HG02981 (cell line): ENCODE measurements around the gene UHRF1.
"Not testable (repeated sequence)": the region's sequence is repeated elsewhere in the genome, so short reads cannot be mapped to it uniquely, and the experiment has no call there.

ENCODE experiments used
- ATAC-seq: cut with Tn5 transposase; IDR thresholded peaks from one replicate; pipeline ENCODE4 v1.9.1; 2021; ENCODE audit warnings: mild to moderate bottlenecking, moderate library complexity; ENCODE audit not compliant: unreplicated experiment

The UHRF1 gene

DNA sequence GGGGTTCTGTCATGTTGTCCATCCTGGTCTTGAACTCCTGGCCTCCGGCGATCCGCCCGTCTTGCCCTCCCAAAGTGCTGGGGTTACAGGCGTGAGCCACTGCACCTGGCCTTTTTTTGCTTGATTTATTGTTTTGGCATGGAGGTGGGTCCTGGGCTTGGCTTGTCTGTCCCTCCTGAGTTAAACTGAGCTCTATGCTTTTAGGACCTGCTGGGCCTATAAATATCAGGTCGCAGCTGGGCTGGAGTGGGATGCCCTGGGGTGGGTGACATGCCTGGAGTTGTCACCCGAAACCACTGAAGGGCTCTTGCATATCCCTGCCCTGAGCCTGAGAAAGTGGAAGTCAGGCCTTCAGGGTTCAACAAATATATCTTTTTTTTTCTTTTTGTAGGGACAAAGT, 12.2 kb upstream of the UHRF1 start:
- no peak for ATAC-seq

DNA sequence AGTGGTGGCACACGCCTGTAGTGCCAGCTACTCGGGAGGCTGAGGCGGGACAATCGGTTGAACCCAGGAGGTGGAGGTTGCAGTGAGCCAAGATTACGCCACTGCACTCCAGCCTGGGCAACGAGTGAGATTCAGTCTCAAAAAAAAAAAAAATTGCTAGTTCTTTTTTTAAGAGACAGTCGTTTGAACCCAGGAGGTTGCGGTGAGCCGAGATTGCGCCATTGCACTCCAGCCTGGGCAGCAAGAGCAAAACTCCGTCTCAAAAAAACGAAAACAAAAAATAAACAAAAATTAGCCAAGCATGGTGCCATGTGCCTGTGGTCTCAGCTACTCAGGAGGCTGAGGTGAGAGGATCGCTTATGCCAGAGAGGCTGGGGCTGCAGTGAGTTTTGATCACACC, 8.4 kb upstream of the UHRF1 start:
- ATAC-seq: not testable (repeated sequence)

DNA sequence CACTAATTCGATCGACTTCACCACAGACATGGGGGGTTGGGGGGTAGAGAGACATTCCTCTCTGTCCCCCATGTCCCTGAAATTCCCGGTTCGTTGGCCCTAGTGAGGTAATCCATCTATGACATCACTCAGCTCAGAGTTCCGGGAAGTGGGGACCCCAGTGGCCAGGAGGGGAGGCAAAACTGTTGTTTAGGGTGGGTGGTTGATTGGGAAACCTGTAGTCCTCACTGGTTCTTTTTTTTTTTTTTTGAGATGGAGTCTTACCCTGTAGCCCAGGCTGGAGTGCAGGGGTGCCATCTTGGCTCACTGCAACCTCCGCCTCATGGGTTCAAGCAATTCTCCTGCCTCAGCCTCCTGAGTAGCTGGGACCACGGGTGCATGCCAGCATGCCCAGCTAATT, 6.5 kb upstream of the UHRF1 start, which contains the start of gene ARRDC5:
Gene ARRDC5, minus strand, starts transcription at position 101 of the 400 bp plus-strand sequence. Its CDS starts 71 bp downstream, at position 30.
- ATAC-seq: no peak

DNA sequence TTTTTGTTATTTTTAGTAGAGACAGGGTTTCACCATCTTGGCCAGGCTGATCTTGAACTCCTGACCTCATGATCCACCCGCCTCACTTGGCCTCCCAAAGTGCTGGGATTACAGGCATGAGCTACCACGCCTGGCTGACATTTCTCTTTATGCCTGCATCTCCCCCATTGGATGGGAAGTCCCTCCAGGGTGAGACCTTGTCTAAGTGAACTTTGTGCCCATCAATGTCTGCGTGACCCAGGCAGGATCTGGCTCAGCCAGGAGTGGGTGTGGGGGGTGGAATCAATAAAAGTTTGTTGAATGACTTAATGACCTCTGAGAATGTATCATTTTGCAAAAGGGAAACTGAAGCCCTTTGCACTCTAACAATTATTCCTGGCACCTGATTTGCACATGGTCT, 4.8 kb upstream of the UHRF1 start:
- ATAC-seq: no peak

DNA sequence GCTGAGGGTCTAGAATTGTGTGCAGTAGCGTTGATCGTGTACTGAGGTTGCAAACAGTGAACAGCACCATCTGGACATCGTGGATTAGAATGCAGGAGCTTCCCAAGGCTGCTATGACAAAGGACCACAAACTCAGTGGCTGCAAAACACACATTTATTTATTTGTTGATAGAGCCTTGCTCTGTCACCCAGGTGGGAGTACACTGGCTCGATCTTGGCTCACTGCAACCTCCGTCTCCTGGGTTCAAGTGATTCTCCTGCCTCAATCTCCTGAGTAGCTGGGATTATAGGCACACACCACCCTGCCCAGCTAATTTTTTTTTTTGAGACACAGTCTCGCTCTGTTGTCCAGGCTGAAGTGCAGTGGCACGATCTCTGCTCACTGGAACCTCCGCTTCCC, 2.3 kb upstream of the UHRF1 start:
- no peak for ATAC-seq

DNA sequence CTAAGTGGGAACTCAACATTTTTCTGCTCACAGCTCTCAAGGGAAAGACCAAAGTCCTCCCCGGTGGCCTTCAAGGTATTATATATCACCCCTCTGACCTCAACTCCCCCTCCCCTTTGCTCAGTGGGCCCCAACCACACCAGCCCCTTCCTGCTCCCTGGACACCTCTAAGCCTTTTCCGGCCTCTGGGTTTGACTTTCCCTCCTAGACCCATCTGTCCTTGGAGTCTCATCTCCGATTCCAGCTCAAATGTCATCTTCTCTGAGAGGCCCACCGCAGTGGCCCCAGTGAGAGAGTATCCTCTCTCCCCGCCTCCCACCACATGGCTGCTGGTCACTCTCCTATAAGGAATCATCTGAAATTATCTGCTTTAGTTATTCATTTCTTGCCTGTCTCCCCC, 941 bp upstream of the UHRF1 start:
- no peak for ATAC-seq

DNA sequence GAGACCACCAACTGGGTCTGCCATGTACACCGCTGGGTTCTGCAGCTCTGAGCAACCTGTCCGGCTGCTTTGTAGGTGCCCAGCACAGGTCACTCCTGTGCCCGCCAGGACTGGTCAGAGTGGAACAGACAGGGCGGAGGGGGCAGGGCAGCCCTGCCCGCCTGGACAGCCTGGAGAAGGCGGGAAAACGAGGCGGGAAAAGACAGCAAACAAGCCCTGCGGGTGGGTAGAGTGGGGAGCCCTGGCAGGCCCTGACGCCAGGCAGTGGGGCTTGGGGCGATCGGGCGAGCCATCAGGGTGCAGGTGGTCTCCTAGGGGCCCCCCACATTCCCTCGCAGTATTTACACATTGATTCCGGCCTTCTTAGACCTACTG, 533 bp upstream of the UHRF1 start:
- ATAC-seq: no peak

DNA sequence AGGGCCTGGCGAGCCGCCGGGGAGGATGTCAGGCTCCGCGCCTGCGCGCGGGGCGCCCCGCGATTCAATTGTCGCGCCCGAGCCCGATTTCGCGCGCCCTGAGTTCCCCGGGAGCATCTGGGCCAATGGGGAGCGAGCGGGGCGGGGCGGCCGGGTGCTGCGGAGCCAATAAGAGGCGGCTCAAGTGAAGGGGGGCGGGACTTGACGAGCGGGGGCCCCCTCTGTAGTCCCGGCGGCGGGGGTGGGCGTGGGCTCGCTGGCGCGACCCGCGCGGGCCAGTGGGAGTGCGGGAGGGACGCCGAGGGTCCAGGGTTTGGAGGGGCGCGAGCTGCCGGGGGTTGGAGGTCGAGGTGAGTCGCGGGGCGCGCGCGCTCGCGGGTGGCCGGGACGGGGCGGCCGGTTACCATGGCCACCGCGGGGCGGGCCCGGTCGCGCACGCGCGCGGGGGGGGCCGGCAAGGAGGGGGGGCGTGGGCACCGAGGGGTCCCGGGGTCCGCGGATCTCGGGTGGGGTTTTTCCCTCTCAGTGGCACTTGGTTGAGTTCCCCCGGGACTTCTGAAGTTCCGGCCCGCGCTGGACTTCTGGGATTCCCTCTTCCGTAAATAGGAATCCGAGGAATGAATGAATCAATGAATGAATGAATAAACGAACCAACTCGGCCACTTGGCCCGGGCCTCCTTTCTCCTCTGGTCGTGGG, 744 bp downstream of the UHRF1 start:
- peak; percentile 74 for ATAC-seq

DNA sequence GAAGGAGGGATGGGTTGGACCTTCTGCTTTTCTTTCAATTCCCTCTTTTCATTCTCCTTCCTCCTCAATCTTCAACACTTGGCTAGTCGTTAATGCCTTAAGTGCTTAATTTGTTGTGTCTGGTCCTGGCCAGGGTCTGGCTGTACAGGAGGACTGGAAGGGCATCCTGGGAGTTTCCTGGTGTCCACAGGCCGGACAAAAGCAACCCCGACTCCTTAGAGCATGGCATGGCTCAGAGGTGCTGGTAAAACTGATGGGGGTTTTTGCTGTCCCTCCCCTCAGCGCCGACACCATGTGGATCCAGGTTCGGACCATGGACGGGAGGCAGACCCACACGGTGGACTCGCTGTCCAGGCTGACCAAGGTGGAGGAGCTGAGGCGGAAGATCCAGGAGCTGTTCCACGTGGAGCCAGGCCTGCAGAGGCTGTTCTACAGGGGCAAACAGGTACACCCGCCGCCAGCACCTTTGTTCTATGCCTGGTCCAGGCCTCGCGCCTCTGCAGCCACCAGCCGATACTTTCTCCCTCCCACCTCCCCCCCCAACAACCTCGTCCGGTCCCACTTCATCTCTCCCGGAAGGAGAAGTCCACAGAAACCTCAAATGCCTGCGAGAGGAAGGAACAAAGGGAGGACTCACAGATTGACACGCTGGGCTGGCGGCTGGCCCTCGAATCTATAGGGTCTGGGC, 1.4 kb downstream of the UHRF1 start:
- no peak for ATAC-seq

DNA sequence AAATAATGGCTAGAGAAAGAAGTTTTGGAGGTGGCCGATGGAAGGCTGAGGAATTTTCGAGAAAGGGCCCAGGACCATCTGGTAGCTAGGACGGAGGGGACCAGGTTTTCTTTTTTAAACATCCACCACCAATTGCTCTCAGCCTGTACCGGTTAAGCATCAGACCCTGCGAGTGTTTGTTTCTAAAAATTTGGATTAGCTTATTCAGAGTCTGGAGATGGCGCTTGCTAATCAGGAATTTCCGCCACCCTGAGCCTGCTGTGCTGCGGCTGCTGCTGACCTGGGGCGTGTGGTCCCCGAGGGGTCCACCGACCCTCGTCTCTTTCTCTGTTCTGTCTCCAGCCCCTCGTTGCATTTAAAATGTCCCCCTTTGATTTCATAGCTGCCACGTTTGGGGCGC, 2.0 kb downstream of the UHRF1 start:
- ATAC-seq: no peak

DNA sequence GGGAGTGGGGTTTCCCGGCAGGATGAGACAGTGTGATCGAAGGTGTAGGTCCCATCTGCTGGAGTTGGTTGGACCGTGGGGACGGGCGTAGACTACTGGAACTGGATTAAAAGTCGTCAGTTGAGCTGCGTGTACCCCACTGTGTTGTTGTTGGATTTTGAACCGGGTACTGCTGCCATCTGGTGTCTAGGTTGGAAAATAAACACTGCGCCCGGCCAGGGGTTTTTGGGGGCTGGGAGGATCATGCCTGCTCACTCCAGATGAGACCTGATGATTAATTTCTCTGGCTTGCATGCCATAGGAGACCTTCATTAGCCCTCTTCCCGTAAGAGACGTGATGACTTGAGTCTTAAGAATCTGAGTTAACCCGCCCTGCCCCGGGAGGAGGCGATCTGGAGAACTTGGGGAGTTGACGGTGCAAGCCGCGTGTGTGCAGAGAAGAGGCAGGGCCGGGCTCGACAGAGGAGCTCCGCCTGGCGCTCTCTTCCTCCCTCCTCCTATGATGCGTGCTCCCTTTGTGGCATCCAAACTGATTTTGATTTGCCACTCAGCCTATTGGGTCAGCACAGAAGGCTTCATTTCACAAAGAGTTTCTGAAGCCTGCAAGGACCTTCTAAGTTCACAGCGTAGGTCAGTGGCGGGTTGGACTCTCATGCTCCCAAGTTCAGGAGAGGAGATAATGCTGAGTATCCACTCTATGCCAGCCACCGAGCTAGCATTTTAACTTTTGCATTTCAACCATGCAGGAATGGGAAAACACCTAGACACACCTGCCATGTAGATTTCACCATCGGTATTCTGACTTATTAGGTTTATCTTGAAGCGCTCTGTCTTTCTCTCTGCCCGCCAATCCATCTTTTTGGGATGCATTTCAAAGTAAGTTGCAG, 2.7 kb downstream of the UHRF1 start:
- no peak for ATAC-seq

DNA sequence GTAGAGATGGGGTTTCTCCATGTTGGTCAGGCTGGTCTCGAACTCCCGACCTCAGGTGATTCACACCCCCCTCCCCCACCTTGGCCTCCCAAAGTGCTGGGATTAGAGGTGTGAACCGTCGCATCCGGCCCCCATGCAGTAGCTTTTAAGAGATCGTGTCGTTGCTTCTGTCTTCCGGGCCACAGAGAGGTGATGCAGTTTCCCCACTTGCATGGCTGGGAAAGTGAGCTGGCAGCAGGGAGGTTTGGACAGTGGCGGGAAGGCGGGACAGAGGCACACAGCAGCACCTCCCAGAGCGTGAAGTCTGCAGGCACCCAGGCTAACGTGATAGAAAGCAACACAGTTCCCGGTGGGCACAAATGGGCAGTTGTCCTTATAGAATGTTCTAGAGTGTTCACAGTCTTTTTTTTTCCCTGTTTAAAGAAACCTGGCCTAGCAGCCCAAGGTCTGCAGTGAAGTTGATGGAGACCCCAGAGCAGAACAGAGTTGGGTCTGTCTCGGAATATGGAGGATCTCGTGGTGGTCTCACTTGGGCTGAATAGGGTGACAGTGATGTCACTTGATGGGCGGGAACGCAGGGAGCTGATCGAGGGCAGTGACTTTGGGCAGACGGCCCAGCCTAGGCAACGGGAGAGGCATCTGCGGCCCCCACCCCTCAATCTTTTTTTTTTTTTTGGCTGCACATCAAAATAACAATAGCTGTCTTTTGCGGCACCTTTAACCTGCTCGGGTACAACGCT, 4.9 kb downstream of the UHRF1 start:
- no peak for ATAC-seq

DNA sequence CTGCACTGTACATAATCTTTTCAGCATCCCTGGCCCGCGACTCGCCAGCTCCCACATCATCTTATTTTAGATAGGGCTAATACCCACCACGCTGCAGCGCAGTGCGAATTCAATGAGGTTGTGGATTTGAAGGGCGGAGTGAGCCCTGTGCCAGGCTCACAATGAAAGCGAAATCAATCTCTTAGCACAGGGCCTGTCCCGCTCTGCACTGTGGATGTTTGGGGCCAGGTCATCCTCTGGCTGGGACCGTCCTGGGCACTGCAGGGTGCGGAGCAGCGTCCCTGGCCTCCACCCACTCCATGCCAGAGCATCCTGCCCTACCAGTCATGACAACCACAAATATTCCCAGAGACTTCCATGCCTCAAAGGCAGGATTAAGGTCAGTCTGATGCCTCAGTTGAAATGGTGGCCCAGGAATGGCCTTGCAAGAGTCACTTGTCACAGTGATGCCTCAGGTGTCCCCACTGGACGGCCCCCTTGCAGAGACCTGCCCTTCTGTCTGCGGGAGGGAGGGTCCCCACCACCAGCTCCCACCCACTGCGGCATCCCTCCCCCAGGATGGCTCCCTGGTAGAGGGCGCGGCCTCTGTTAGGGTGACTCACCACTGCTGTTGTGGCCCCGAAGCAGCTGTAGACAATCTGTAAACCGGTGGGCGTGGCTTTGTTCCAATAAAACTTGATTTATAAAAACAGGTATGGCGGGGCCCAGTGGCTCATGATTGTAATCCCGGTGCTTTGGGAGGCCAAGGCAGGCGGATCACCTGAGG, 5.6 kb downstream of the UHRF1 start:
- ATAC-seq: no peak

DNA sequence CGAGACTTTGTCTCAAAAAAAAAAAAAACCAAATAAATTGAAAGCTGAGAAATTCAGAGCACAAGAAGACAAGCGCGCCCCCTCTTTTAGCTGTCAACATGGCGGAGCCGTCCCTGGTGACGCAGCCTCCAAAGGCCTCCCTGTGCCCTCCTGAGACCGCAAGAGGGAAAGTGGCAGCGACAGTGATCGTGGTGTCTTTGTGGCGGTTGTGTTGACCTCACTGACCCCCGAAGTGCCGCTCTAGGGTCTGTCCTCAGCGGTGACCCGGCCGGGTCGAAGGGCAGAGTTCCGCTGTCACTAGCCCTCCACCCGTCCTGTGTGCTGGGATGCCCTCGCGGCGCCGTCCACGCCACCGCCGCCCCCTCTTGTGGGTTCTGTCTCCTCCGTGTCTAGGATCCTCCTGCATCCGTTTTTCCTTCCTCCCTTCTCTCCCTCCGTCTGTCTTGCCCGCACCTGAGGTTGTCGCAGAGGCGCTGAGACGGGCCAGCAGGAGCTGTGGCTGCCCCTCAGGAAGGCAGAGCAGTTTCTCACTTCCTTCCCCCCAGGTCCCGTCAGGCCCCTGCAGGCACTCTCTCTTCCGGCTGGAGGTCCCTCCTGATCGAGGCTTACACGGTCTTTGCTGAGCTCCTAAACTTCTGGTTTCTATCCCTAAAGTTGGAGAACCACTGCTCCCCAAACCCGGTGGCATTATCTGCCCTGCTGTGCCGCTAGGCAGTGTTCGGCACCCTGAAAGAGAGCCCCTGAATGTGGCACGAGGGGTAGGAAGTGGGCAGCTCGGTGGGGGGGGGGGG, 7.2 kb downstream of the UHRF1 start:
- ATAC-seq: no peak

DNA sequence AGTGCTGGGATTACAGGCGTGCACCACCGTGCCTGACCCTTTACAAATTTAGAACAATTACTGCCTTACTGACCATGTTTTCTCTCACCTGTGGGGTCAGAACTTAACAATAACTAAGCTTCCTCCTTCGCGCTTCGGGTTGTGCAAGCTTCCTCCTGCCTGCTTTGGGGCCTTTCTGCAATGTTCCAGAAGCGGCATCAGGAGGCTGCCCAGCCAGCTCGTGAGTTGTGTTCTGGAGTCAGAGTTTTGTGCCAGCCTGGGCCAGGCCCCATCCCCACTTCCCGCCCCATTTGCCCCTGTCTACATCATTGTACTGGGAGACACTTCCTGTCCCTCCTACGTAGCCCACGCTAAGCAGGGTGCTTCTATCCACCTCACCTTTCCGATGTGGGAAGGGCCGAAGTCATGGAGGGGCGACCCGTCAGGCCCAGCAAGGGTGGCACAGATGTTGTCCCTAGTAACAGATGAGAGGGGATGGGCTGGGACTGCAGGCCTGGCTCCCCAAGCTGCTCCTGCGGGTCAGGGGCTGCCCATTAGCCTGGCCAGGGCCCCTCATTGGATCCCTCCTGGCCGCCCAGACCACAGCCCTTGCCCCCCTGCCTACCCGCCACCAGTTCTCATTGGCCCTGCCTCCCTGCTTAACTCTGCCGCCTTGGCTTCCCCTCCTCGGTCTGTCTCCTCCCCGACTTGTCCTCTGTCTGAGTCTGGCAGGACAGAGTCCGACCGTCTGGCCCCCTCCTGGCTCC, 13.4 kb downstream of the UHRF1 start:
- no peak for ATAC-seq

DNA sequence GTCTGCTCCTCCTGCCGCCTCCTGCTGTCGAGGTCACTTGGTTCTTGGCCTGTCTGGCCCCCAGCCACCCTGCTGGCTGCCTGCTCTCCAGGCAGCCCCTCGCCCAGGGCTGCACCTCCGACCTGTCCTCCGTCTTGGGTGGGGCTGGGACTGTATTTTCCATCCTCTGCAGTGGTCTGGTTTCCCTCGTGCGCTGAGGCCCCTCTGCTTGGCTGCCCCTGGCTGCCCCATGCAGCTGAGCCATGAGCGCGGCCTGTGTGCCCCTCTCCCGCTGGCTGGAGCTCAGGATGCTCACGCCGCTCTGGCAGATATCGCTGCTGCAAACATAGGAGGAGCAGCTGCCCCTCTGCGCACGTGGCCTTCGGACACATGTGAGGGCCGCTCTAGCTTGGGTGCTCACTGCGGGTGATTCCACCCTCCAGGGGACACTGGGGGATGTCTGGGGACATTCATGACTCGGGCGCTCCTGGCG, 14.0 kb downstream of the UHRF1 start:
- ATAC-seq: no peak

DNA sequence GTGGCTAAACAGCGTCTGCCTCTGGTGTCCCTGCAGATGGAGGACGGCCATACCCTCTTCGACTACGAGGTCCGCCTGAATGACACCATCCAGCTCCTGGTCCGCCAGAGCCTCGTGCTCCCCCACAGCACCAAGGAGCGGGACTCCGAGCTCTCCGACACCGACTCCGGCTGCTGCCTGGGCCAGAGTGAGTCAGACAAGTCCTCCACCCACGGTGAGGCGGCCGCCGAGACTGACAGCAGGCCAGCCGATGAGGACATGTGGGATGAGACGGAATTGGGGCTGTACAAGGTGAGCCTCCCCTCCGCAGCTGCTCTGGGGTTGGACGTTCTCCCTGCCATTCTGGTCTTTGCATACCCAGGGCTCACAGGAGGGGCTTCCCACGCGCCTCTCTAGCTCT, 19.9 kb downstream of the UHRF1 start:
- ATAC-seq: no peak

DNA sequence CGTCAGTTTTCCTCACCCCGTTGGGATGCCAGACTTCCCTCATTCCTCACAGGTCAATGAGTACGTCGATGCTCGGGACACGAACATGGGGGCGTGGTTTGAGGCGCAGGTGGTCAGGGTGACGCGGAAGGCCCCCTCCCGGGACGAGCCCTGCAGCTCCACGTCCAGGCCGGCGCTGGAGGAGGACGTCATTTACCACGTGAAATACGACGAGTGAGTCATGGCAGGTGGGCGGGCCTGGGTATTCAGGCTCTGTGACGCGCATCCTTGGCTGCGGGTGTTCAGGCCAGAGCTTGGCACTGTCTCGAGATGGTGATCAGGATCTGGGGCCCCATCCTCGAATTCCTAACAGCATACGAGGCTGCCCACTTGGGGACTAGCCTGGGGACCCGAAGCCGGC, 21.4 kb downstream of the UHRF1 start:
- ATAC-seq: no peak

DNA sequence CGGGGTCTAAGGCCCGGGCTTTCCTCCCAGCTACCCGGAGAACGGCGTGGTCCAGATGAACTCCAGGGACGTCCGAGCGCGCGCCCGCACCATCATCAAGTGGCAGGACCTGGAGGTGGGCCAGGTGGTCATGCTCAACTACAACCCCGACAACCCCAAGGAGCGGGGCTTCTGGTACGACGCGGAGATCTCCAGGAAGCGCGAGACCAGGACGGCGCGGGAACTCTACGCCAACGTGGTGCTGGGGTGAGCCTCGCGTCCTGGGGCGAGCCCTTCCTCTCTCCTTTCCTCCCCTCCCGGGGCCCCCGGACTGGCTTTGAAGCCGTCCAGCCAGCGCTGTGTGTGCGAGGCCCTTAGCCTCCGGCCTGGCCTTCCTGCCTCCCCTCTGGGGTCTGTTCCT, 23.4 kb downstream of the UHRF1 start:
- no peak for ATAC-seq
